Activated CD4-positive, alpha-beta T cell treated with anti-CD3 and anti-CD28 coated beads for 48 hours (primary cell): ENCODE measurements around the gene BMP8B.

Experiments
- DNase-seq: peaks from one replicate; pipeline ENCODE4 v3.0.0-alpha.2; 2020

BMP8B gene

DNA sequence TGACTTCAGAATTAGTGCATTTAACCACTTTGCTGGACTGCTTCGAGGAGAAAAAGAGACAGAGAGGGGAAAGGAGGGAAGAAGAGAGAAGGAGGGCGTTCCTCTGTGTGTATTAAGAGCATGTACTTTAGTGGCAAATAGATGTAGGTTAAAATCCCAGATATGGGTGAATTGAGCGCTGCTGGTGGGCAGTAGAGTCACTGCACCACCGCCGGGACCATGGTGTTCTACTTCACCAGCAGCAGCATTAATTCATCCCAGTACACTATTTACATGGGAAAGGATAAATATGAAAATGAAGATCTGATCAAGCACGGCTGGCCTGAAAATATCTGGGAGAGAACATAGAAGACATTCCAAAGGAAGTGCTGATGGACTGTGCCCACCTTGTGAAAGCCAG, 70.9 kb downstream of the BMP8B start:
- DNase-seq: no peak

DNA sequence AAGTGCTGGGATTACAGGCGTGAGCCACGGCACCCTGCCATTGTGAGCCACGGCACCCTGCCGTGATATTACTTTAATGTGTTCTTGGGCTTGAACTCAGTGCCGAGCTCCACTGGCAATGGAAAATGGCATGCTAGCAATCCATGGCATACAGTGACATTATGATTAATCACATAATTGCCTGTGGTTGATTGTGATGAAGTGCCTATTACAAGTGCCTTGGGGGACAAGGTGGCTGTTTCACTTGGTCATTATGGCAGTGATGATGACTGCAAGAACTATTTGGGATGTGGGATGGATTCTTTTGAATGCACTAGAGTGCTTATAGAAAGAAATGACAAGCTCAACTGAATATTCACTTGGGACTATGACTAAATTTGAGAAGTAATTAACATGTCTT, 75.1 kb downstream of the BMP8B start:
- DNase-seq: no peak

DNA sequence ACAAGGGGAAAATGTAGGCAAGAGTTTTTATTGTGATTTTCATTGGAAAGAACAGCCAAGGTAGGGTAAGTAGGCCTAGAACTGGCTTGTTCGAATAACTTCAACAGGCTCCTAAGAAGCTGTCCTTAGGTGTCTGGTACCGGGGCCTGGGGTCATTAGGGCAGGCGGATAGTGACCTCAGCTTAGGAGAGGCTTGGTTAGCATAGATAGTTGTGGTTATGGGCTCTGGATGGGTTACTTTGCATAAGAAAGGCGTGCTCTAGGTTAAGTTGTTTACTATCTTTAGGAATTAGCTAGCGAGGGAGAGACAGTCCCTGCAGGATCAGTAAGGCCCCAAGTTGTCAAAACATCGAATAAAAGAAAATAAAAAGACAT, 76.7 kb downstream of the BMP8B start:
- no peak for DNase-seq

DNA sequence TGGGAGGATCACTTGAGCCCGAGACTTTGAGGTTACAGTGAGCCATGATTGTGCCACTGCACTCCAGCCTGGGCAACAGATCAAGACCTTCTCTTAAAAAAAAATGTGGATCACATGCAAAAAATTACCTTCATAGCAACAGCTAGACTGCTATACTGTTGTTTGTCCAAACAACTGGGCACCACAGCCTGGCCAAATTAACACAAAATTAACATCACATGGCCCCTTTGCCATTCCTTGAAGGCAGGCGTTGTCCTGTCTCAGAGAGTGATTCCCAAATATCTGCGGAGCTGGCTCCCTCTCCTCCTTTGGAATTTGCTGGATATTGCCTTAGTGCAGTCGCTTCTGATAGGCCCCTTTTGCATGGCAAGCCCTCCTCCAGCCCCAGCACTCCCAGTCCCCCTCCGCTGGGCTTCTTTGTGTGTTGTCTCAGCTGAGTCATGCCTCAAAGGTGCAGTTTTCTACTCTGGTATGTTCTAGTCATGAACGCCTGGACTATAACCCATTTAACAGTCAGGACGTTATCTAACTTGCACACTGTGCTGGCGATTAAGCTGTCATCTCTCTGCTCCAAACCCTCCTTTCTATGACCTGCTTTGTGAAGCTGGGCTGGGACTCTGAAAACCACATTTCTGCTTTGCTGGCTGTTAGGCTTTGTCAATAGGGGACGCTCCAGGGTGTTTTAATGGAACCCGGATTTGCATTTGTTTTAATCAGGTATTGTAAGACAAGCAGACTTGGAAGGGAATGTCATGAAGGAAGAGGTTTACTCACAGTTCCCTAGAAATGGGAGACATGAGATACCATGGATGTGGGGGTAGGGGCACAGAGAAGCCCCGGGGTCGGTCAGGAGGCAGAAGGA, 77.3 kb downstream of the BMP8B start:
- DNase-seq: no peak

DNA sequence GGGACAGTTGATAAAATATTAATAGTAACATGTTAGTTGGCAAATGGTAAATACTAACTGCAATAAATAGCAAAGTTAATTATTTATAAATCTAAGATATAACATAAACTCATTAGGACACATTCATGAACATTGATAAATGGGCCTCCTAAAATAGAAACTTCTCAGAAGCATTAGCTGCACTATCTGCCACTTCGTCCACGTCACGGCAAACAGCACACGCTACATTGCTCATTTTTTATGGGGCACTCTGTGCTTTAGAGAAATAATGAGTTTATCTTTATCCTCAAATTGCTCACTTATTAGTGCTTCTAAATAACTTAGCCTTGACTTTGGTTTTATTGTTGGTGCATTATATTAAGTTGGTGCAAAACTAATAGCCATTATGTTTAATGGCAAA, 81.2 kb downstream of the BMP8B start:
- DNase-seq: no peak
